ENCODE data around the gene ZNF385C.

ZNF385C gene

DNA sequence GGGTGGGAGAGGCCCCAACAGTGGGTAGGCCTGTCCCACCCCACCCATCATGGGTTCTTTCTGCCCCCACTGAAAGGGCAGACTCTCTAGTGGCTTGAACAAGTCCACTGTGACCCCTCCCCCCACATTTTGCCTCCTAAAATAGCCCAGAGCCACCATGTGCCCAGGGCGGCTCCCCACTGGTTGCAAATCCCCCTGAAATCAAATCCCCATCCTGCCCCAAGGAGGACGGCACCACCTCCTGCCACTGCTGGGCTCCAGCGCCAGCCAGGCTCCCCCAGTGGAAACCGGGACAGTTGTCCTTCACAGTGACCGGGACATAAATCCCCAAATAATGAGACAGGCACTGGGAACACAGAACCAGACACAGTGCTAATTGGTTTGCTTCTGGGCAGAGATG, 20.5 kb downstream of the ZNF385C start:
- DNase-seq (ENCODE audit: low read depth in 3 of 3) = no peak

DNA sequence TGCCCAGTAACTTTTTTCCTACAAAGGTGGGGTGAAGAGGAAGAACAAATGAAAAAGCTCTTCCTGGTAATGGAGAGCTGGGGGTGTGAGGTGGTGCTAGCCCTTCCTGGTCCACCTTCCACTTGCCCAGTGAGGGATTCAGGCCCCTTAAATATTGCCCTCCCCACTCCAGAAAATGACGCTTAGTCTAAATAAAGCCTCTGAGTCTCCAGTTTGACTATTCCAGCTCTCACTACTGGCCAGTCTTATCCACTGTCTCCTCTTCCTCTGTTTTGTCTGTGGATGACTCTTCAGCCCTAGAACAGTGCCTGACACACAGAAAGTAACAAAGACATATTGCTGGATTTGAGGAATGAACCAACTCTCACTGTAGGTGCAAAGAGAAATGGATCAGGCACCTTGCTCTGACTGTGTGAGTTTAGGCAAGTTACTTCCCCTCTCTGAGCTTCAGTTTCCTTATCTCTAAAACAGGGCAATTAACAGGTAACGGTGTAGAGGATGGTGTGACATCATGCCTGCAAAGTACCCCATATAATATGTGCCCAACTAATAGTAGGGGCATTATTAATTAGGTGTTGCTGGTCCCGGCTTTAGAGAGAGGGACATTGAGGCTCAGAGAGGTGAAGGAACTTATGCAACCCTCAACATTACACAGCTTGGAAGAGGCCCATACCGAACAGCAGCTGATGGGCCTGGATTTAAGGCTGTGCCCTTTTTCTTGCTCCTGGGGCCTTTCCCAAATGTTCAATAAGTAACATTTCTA, 21.3 kb downstream of the ZNF385C start:
- DNase-seq (ENCODE audit: low read depth in 3 of 3) = no peak

DNA sequence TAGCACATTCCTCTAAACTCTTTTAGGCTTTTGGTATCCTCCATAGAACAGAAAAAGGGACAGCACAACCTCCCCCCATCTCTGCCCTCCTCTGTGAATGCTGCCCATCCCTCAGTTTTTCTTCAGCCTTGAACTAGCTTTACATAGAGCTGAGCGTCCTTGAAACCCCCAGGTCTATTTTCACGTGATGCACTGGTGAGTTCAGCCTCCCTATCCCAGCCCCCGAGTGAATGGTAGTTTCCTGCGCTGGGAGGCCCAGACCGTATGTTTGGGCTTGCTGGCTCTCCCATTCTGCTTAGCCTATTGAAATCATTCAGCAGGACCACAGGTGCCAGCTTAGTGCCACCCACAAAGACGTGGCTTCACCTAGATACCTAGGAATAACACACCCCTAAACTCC, 22.5 kb downstream of the ZNF385C start:
- DNase-seq (ENCODE audit: low read depth in 3 of 3) = no peak

DNA sequence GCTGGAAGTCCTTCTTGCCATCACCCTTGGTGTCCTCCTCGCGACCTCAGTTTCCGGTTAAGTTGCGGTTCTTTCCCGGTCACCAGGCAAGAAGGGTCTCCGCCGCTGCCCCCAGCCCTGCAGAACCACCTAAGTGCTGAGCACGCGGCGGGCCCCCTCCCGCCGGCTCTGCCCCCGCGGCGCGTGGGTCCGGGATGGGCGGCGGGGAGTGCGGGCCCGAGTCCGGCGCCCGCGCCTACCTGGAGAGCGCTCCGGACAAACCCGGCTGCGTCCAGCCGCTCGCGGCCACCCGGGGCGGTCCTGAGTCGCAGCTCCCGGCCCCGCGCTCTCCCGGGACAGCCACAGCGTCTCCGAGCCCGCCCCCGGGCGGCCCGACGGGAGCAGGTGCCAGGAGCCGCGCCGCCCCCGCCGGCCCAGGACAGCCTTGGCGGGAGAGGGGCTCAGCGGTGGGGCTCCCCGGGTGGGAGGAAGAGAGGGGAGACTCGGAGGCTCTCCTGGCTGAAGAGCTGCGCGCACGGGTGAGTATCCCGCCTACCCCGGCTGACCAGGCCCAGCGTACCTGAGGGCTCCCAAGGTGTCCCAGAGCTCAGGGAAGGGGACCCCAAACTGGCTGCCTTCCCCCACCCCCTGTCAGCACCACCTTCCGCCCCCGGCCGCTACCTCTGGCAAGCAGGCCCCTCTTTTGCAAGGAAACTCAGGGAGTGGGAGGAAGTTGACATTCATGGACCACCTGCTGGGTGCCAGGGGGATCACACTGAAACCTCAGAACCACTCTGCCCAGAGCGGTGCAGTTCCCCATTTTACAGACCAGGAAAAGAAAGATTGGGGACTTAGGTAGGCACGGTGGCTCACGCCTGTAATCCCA, 25.7 kb downstream of the ZNF385C start:
- DNase-seq (ENCODE audit: low read depth in 3 of 3) = no peak

DNA sequence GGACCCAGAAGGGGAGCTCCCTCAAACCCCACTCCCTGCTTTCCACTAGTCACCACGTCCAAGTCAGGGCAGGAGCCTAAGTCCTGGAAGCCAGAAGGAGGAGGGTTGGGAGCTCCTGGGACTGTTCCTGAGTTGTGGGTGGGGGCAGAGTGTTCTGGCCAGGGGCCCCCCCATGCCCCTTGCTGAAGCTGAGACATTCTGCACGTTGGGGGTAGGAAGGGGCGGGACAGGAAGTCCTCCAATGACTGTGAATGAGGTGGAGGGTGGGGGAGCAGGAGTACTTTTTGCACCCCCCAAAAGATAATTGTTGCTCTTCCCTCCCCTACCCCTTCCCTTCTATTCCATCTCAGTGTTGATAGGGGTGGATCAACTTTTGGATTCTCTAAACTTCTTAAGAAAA, 26.5 kb downstream of the ZNF385C start:
- DNase-seq (ENCODE audit: low read depth in 3 of 3) = no peak

DNA sequence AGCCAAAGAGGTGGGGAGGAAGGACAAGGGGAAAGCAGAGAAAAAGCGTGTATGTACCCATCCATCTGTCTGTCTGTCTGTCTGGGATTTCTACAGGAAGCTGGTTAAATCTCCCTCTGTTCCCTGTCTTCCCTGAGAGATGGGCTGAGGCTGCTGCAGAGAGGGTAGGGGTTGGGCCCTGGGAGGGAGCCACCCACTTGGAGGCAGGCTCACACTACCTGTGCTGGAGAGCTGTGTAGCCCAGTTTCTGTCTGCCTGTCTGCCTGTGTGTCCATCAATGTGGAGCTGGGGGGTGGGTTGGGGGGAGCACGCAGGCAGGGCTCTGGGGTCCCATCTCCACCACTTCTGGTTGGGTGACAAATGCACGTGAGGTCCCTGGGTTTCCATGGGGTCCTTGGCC, 29.3 kb downstream of the ZNF385C start:
- DNase-seq (ENCODE audit: low read depth in 3 of 3) = no peak

DNA sequence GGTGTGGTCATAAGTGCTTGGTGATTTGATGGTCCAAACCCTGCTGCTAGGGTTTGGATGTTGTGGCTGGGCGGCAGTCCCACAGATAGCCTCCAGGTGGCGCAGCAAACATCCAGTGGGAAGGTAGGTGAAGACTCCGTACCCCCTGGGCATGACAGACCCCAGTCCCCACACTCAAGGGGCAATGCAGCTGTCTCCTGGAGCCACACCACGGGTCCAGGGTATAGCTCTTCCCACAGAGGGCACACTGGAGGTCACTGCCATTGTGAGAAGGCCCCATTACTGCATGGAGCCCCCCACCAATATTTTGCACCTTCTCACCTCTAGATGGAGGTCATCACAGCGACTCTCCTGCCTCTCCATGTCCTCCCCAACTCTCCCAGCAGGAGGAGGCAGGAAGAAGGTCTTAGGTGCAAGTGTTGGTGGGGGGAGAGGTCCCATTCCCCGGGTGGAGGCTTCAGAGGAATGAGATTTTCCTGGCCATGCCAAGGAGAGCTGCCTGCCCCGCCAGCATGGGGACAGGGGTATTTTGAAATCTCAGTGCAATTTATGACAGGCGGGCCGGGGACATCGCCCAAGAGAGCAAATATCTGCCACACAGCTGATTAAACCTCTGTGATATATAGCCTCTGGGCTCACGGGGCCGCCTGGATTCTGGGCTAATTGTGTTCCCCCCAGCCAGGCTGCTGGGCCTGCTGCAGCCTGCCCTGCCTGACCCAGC, 30.7 kb downstream of the ZNF385C start:
- peak; percentile 40 to 69 (median 55) for DNase-seq (ENCODE audit: low read depth in 3 of 3)

DNA sequence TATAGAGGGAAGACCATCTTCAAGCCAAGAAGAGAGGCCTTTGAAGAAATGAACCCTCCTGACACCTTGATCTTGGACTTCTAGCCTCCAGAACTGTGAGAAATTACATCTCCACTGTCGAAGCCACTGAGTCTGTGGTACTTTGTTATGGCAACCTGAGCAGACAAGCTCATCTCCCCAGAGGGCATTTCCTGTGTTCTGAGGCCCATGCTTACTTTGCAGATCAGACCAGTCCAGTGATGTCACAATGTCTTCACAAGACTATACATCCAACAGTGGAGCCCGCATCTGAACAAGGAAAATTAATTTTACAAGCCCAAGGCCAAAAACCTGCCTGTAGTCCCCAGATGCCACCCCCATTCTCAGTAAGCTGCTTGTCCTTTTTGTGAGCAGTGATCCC, 33.1 kb downstream of the ZNF385C start:
- DNase-seq (ENCODE audit: low read depth in 3 of 3) = no peak

DNA sequence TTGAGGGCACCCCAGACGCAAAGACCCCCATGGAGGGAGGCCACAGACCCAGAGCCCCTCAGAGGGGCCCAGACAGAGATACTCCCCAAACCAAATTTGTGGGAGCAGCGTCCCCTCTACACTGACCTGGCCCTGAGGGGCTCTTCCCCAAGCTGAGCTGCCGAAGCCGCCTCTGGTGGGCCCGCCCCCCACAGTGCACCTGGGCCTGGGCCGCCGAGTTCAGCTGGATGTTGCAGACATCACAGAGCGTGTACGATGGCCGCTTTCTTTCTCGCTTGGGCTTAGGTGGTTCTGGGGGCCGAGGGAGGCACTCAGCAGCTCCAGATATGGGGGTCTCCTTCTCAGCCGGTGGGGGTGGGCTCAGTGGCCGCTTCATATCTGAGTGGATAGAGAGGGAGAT, 35.6 kb downstream of the ZNF385C start:
- no peak for DNase-seq (ENCODE audit: low read depth in 3 of 3)

DNA sequence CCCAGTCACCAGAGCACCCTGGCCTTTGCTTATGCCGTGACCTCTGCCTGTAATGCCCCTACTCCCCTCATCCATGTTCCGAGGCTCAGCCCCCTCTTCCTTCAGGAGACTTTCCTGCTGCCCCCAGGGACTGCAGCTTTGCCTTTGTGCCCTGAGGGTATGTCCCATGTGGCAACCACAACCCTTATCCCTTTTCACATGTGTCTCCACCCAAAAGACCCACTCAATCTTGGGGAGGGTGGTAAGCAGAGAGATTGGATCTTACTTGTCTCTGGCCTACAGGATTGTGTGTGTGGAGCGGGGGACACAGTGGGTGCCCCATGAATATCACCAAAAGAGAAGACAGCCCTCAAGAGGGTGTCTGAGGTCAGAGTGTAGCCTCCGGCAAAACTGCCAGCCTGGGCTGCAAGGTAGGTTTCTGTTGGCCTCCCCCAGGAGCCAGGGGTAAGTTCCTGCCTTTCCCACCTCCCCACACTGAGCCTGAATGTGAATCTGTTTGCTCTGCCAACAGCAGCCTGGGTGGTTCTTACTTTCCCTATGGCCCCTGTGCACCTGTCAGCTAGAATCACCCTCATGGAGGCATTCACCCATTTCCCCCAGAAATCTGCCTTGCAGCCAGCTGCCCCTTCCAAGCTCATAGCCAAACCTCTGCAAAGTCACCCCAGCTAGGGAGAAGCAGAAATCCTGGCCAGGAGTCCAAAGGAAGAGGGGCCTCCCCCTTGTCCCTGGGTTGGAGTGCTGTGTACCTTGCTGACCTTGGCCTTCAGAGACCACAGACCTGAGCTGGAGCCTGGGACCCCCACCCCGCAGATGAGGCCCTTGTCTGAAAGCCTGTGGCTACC, 36.4 kb downstream of the ZNF385C start:
- no peak for DNase-seq (ENCODE audit: low read depth in 3 of 3)

DNA sequence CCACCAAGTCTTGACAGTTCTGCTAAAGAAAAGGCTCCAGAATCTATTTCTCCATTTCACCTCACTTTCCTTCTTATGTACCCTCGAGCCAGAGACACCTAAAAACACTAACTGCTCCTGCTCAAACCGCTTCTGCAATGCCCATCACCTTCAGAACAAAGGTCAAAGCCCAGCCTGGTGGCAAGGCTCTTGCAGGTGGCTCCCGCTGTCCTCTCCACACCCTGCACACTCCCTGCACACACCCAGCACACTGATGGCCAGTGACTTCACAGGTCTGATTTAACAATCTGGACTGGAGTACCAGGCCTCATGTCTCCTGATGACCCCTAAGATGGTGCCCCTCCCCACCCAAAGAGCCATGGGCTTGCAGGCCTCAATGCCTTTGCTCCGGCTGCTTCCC, 38.0 kb downstream of the ZNF385C start:
- DNase-seq (ENCODE audit: low read depth in 3 of 3) = no peak

DNA sequence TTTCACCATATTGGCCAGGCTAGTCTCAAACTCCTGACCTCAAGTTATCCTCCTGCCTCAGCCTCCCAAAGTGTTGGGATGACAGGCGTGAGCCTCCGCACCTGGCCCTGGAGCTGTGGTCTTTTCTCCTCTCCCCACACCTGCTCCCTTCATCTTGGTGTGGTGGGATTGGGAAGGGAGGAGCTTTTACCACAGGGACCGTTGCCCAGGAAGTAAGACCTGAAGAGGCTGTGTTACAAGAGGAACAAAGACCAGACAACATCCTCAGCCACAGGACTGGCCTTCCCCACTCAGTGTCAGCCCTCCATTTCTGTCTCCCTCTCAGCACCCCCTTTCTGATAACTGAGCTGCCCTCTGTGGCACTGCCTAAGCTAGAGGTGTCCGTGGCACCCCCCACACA, 38.5 kb downstream of the ZNF385C start:
- no peak for DNase-seq (ENCODE audit: low read depth in 3 of 3)

DNA sequence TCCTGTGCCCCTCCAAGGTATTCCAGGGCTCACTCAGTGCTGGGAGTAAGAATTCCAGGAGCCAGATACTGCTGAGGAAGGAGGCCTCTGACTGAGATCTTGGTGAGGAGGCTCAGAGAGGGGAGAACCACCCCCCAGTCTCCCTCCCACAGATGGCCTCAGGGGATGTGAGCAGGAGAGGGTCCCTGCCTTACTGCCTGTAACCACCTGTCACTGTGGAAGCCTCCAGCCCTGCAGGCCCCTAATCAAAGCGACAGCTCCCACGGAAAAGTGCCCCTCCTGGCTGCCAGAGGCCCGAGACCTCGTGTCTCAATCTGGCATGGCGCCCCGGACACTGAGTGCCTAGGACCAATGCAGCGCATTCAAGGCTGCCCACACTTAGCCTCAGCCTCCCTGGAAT, 40.2 kb downstream of the ZNF385C start:
- no peak for DNase-seq (ENCODE audit: low read depth in 3 of 3)

DNA sequence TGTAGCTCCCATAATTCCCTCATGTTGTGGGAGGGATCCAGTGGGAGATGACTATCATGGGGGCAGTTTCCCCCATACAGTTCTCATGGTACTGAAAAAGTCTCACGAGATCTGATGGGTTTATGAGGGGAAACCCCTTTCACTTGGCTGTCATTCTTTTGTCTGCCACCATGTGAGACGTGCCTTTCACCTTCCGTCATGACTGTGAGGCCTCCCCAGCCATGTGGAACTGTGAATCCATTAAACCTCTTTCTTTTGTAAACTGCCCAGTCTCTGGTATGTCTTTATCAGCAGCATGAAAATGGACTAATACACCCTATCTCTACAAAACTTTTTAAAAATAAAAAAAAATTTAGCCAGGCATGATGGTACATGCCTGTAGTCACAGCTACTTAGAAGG, 41.6 kb downstream of the ZNF385C start:
- DNase-seq (ENCODE audit: low read depth in 3 of 3) = no peak

DNA sequence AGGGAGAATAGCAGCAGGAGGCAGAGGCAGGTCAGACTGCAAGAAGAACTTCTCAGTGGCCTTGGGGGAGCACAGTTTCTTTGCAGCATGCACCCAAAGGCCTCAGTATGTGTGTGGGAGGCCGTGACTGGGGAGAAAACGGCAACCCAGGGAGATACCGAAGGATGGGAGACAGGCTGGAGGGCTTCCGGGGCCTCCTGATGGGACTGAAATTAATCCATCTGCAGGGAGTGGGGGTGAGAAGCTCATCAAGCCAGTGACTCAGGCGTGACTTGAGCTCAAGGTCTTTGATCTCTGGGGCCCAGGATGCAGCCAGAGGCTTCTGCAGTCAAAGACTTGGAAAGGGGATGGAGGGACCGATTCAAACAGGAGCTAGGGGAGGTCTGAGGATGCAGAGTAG, 42.8 kb downstream of the ZNF385C start:
- no peak for DNase-seq (ENCODE audit: low read depth in 3 of 3)

DNA sequence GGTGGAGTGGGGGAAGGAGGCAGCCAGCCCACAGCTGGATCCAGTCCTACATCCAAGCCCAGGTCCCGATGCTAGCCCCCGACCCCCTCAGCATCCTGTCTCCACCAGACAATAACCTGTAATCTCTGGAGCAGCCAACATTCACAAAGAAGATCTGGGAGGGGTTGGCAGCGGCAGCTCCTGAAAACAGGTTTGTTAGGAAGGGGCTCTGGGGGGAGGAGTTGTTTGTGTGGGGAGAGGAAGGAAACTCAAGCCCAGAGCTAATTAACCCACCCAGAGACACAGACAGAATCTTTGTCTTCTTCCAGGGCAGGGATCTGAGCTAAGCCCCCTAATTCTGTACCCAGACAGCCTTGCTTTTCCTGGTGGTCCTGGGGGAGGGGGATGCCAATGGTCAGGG, 43.2 kb downstream of the ZNF385C start:
- DNase-seq (ENCODE audit: low read depth in 3 of 3) = no peak

DNA sequence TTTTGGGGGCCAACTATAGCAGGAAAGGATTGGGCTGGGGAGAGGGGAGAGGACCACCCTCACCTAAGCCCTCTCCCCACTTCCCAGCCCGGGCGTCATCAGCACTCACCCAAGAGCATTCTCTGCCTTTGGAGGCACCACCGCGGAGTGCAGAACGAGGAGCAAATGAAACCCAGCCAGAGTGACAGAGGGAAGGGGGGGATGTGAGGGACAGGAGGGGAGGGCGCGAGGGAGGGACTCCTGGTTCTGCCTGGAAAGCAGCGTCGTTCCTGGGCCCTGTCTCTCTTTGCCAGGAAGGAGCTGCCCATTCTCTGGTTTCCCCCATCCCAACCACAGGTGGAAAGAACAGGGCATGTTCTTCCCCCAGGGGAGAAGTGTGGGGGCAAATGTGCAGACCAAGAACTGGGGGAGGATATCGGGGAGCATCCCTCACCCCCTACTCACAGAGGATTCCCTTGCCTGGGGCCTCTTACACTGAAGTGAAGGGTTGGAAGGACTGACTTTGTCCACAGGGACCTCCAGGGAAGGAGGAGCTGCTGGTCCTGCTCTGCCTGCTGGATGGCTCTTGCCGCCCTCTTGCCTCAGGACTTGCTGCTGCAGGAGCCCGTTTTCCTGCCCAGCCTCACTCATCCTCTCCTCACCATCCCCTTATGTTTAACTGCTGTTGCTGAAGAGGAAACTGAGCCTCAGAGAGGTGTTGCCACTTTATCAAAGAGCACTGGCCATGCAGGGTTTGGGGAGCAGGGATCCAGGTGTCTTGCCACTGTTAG, 44.4 kb downstream of the ZNF385C start:
- no peak for DNase-seq (ENCODE audit: low read depth in 3 of 3)

DNA sequence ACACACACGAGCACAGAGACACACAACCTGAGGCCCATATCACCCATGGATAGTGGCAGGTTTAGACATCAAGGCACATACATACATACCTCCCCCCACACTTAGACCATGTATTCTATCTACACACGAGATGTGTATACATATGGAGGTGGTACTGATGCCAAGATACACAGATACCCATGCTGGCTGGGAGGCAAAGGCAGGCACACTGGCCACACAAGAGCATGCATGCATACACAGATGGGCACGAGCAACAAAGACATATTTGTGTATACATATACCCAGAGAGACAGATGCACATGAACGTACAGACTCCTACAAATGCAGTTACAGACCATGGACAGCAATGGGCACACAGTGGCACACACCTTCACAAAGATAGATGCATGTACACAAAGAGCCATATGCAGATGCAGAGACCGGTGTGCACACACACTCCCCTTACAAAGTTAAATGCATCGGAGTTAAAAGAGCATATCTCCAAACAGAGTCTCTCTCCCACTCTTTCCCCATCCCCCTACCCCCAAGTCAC, 45.9 kb downstream of the ZNF385C start:
- no peak for DNase-seq (ENCODE audit: low read depth in 3 of 3)

DNA sequence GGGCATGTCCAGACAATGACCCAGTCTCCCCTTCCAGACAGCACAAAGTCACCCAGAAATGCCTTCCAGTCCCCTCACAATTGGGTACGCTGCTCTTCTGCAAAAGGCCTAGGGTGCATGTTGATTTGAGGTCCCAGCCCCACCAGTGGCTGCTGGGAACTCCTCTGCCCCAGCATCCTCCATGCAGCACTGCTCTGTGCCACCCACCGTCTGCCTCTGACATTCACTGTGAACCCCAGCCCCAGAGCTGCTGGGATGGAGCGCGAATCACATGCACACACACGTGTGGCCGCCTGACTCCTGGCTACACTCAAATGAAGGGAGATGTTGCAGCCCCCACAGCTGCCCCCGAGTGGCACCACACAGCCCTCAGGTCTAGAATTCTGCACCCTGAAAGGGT, 46.6 kb downstream of the ZNF385C start:
- DNase-seq (ENCODE audit: low read depth in 3 of 3) = no peak

DNA sequence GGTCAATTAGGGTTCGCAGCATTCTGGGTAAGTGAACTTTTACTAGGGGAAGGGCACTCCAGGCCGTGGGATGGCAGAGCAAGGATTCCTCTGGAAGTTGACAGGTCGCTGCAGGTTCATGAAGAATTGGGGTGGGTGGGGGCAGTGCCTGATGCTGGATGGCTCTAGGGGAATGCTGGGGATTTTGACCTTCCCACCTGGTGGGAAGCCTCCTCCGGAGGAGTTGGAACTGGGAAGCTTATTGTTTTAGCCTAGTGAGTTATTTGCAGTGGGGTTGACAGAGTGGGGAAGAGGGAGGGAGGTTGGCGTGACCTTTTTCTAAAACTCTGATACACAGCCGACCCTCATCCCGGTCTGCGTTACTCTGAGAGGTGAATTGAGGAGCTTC, 47.3 kb downstream of the ZNF385C start:
- no peak for DNase-seq (ENCODE audit: low read depth in 3 of 3)

All from stimulated activated CD4-positive, alpha-beta T cell treated with anti-CD3 and anti-CD28 coated beads, TNF-alpha, amount 100 ng/mL, for 24 hours (primary cell).